ENCODE data around the gene VIPR1.

GRCh38 chr3:42508562-42508961 is 6.1 kb downstream of the VIPR1 start:
- no peak for TF ChIP-seq EP300 (IDR thresholded peaks at IDR 0.05)
- no peak for TF ChIP-seq POLR2A (IDR thresholded peaks at IDR 0.05)
- TF ChIP-seq, protein P1, sequence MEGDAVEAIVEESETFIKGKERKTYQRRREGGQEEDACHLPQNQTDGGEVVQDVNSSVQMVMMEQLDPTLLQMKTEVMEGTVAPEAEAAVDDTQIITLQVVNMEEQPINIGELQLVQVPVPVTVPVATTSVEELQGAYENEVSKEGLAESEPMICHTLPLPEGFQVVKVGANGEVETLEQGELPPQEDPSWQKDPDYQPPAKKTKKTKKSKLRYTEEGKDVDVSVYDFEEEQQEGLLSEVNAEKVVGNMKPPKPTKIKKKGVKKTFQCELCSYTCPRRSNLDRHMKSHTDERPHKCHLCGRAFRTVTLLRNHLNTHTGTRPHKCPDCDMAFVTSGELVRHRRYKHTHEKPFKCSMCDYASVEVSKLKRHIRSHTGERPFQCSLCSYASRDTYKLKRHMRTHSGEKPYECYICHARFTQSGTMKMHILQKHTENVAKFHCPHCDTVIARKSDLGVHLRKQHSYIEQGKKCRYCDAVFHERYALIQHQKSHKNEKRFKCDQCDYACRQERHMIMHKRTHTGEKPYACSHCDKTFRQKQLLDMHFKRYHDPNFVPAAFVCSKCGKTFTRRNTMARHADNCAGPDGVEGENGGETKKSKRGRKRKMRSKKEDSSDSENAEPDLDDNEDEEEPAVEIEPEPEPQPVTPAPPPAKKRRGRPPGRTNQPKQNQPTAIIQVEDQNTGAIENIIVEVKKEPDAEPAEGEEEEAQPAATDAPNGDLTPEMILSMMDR (IDR thresholded peaks at IDR 0.05): no peak
- no peak for TF ChIP-seq POLR2AphosphoS5 (IDR thresholded peaks at IDR 0.05)

Measured in sigmoid colon (tissue), 4 donors.